Adipocyte (in vitro differentiated cells): ENCODE measurements around the gene TXNRD1.
A peak's percentile ranks its signal among the peaks of the same experiment; 100 is the strongest.

Source experiments
- DNase-seq: peaks from one replicate; pipeline ENCODE4 v3.0.0-alpha.2; 2015; ENCODE audit warnings: low read depth
- H3K27me3 ChIP-seq: replicated peaks from 2 replicates; pipeline ENCODE4 v1.7.0; 2013; ENCODE audit warnings: mild to moderate bottlenecking, low read length, moderate library complexity; ENCODE audit not compliant: control insufficient read depth, insufficient read depth
- H3K36me3 ChIP-seq: 2 replicates; pipeline ENCODE4 v1.7.0; 2013; ENCODE audit warnings: low read length, mild to moderate bottlenecking, moderate library complexity; ENCODE audit not compliant: control insufficient read depth, insufficient read depth, severe bottlenecking
- H3K4me1 ChIP-seq: 2 replicates; pipeline ENCODE4 v1.7.0; 2013; ENCODE audit warnings: mild to moderate bottlenecking, low read length, moderate library complexity; ENCODE audit not compliant: control insufficient read depth, insufficient read depth
- H3K4me3 ChIP-seq: 2 replicates; pipeline ENCODE4 v1.7.0; 2013; ENCODE audit warnings: mild to moderate bottlenecking, low read length, moderate library complexity
- H3K9ac ChIP-seq: 2 replicates; pipeline ENCODE4 v1.7.0; 2013; ENCODE audit warnings: mild to moderate bottlenecking, low read length, moderate library complexity
- H3K9me3 ChIP-seq: 2 replicates; pipeline ENCODE4 v1.7.0; 2013; ENCODE audit warnings: mild to moderate bottlenecking, low read length, moderate library complexity; ENCODE audit not compliant: control insufficient read depth

Gene TXNRD1

DNA sequence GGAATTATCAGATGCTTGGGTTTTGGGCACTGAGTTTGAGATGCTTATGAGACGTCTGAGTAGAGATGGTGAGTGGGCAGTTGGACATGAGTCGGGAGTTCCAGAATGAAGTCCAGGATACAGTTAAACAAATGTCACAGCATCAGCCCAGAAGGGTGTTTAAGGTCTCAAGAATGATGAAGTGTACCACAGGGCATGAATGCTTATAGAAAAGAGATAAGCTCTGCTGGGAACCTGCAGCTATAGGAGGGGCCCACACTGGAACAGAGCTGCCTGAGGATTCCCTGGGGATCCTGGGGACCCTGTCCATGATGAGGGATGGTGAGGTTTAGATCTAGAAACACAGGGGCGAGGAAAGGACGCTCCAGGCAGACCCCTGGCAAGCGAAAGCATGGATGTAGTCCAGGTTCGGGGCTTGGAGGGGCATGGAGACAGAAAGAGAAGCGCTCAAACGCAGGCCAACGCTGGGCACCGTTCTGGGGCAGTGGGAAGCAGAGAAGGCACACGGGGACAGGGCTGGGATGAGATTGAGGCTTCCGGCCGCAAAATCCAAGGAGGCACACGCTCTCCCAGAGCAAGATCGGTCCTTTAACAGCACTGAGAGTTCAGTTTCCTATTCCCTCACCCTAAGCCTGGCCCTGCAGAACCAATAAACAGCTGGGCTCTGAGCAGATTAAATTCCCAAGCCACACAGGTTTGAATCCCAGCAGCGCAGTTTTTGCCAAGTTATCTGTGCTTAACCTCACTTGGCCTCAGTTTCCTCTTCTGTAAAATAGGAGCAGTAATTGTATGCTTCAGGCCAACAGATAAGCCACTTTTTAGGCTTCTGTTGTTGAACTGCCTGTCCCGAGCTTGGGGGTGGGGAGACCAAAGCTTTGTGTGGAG is 140.9 kb downstream of the TXNRD1 start:
- DNase-seq, result peak; percentile 62
- peaks cover 38% of the 10 kb centered on the region for H3K36me3 ChIP-seq
- H3K4me3 ChIP-seq, result no peak overlapping the region
- H3K9me3 ChIP-seq, result peaks cover 5% of the 10 kb centered on the region
- H3K27me3 ChIP-seq, result no peaks in the 10 kb centered on the region
- no peak overlapping the region for H3K9ac ChIP-seq
- peaks cover 18% of the 10 kb centered on the region for H3K4me1 ChIP-seq

DNA sequence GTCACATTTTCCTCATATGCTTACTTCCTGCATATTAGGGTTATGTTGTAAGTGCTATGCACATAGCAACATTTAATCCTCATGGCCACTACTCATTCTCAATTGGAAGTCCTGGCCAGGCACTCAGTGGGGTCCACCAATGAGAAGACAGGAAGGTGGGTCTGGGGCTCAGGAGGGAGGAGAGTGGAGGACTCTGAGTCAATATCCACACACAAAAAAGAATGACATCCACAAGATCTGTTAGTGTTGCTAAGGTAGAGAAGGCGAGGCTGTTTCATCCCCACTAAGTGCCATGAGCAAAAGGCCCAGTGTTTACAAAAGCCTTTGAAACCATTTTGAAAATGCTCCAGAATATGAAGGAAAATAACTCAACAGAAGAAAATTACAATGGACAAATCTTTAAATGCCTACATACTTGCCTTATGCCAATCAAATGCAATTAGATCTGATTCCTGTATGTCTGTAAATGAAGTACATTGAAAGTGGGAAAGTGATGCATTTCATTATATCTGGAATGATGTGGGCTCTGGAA is 141.9 kb downstream of the TXNRD1 start:
- Histone ChIP-seq H3K27me3 (no peaks in the 10 kb centered on the region), H3K4me1 (peaks cover 9% of the 10 kb centered on the region), H3K36me3 (peaks cover 28% of the 10 kb centered on the region), H3K4me3 (no peak overlapping the region), H3K9me3 (peaks cover 5% of the 10 kb centered on the region), H3K9ac (no peak overlapping the region)
- peak; percentile 79 for DNase-seq

DNA sequence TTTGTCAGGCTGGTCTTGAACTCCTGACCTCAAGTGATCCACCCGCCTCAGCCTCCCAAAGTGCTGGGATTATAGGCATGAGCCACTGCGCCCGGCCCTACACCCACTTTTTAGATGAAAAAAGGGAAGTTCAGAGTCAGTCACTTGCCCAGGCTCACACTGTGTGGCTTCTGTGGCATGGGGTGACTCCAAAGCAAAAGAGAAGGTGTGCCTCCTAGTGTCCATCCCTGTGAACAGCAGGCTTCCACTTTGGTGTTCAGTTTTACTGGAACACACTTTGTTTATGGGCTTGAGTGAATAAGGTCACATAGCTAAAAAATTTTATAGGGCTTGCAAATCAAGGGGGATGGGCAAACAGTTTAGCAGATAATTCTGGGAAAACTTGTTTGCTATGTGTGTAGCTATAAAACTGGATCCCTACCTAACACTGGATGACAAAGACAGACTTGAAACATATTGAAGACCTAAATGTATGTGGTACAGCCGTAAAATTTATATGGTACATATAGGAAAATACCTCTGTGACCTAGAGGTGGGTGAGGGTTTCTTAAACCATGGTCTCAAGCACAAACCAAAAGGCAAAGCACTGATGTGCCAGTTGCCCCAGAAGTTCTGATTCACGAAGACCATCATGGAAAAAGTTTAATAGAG is 142.9 kb downstream of the TXNRD1 start:
- H3K27me3 ChIP-seq, result no peaks in the 10 kb centered on the region
- H3K4me1 ChIP-seq, result no peaks in the 10 kb centered on the region
- peaks cover 5% of the 10 kb centered on the region for H3K9me3 ChIP-seq
- H3K9ac ChIP-seq, result no peak overlapping the region
- H3K36me3 ChIP-seq, result peaks cover 18% of the 10 kb centered on the region
- peak; percentile 78 for DNase-seq
- H3K4me3 ChIP-seq, result no peak overlapping the region

DNA sequence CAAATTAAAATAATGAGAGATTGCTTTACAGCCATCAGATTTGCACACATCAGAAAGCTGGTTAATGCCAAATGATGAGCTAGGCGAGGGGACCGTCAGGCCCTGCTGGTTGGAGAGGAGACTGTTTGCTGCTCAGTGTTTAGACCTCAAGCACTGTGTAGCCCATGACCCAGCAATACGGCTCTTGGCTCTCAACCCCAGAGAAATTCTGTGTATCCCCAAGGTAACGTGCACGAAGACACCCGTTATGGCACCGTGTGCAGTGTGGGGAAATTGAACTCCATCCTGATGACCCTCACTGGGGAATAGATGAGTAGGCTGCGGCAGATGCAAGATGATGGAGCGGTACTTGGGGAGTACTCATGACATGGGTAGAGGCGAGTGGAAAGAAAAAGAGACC is 143.6 kb downstream of the TXNRD1 start:
- peak; percentile 41 for DNase-seq
- Histone ChIP-seq H3K9me3 (peaks cover 5% of the 10 kb centered on the region), H3K9ac (no peak overlapping the region), H3K4me1 (no peaks in the 10 kb centered on the region), H3K27me3 (no peaks in the 10 kb centered on the region), H3K36me3 (peaks cover 11% of the 10 kb centered on the region), H3K4me3 (no peak overlapping the region)

DNA sequence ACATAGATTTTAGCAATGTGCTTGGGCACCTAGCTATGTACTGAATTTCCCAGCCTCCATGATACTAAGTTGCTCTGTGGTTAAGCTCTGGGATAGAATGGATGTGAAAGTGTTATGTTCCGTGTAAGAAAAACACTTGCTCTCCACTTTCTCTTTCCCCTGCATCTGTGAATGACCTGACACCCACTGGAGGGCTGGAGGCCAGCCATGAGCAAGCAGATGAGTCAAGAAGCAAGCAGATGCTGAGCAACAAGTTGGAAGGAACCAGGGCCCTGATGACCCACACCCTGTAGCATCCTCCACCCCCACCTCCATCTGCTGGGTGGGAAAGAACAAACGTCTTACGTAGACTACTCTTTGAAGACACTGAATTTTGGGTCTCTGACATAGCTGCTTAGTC is 144.6 kb downstream of the TXNRD1 start:
- Histone ChIP-seq H3K4me3 (no peak overlapping the region), H3K36me3 (peaks cover 2% of the 10 kb centered on the region), H3K9ac (no peak overlapping the region), H3K4me1 (no peaks in the 10 kb centered on the region), H3K27me3 (no peaks in the 10 kb centered on the region), H3K9me3 (peaks cover 5% of the 10 kb centered on the region)
- peak; percentile 50 for DNase-seq

DNA sequence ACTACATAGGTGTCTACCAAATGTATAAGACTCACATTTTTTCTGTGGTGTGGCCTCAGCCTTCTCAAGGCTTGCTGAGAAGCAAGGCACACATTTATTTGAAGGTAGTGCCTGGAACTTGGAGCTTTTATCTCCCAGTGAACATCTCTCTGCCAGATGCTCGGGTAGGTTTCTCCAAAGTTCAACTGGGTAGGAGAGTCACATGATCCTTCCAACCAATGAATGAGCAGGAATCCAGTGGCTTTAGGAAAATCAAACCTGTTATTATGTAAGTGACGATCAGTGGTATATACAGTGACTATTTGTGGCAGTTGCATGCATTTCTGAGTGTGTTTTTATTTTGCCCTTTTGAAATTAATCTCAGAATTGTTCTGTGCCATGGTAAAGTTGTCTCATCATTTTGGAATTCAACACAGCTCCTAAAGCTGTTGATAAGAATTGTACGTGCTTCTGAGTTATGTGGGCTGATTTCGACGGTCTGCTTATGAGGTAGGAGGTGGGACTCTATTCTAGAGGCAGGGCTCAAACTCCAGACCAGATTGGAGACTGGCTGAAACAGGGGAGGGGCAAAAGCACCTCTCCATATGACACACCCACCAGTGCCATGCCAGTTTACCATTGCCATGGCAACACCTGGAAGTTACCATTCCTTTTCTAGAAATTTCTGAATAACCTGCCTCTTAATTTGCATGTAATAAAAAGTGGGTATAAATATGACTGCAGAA is 145.6 kb downstream of the TXNRD1 start:
- H3K4me3 ChIP-seq, result no peak overlapping the region
- H3K36me3 ChIP-seq, result no peaks in the 10 kb centered on the region
- no peak overlapping the region for H3K9ac ChIP-seq
- H3K4me1 ChIP-seq, result no peaks in the 10 kb centered on the region
- H3K9me3 ChIP-seq, result peaks cover 5% of the 10 kb centered on the region
- no peaks in the 10 kb centered on the region for H3K27me3 ChIP-seq
- peak; percentile 49 for DNase-seq

DNA sequence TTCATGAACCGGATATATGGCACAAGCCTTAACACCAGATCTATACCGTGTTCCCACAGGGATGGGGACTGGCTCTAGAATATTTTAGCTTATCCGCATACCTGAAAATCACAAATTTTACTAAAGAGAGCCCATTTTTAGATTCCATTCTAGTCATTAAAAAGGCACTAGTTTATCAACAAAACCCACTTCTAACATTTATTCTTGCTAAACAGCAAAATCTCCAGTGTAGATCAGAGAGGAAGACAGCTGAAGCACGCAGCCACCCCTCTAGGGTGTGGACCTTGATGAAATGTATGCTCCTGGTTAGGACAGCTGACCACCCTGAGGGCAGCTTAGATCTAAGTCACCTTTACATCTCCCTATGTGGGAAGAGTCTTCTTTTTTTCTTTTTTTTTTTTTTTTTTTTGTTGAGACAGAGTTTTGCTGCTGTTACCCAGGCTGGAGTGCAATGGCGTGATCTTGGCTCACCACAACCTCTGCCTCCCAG is 150.4 kb downstream of the TXNRD1 start:
- Histone ChIP-seq H3K4me3 (no peak overlapping the region), H3K27me3 (no peaks in the 10 kb centered on the region), H3K9ac (no peak overlapping the region), H3K4me1 (no peaks in the 10 kb centered on the region), H3K36me3 (no peaks in the 10 kb centered on the region), H3K9me3 (peaks cover 8% of the 10 kb centered on the region)
- DNase-seq, result no peak

DNA sequence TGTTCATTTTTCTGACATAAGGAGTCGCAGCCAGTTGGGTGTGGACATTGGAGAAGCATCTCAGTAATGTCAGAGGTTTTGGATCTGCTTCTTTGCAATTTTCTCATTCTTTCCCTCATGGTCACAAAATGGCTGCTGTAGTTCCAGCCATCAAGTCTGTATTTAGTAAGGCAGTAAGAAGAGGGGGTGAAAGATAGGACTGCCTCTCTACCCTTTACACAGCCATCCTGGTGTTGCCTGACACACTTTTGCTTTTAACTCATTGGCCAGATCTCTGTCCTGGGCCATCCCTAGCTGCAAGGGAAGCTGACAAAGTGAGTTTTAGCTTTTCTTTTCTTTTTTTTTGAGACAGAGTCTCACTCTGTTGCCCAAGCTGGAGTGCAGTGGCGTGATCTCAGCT is 154.1 kb downstream of the TXNRD1 start:
- H3K4me3 ChIP-seq, result no peak overlapping the region
- no peaks in the 10 kb centered on the region for H3K4me1 ChIP-seq
- no peaks in the 10 kb centered on the region for H3K36me3 ChIP-seq
- no peak for DNase-seq
- no peaks in the 10 kb centered on the region for H3K27me3 ChIP-seq
- no peak overlapping the region for H3K9ac ChIP-seq
- peaks cover 8% of the 10 kb centered on the region for H3K9me3 ChIP-seq

DNA sequence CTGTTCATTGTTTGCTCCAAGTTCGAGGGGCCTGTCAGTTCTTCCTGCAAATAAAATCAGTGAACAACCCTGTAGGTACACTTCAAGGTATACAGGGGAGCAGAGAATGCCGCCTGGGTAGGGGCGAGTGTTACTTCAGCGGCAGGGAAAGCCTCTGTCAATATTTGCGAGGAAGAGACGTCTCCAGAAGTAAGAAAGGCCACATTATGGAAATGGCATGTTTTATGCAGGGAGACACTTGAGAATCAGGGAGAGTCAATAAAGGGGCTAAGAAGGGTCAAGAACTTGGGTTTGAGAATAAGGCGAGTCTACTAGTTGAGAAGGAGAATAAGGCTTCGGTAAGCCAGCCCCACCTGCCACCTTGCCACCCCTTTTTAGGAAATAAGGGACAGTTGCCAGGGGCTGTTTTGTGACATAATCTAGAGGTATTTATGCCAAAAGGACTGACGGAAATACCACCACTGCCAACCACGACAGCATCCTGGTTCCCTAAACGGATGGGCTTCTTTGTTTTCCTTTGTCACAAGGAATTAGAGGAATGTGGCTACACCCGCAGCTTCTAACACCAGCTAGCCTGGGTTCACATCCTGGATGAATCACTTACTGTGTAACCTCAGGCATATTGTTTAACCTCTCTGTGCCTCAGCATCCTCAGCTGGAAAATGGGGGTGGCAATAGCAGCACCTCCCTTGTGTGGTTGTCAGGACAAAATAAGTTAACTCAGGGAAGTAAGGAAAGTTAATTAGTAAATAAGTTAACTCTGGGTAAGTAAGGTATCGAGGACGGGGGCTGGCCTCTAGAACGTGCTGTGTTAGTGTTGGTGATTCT is 155.7 kb downstream of the TXNRD1 start:
- H3K9me3 ChIP-seq, result peaks cover 8% of the 10 kb centered on the region
- H3K4me1 ChIP-seq, result peaks cover 1% of the 10 kb centered on the region
- H3K4me3 ChIP-seq, result no peak overlapping the region
- no peak overlapping the region for H3K9ac ChIP-seq
- H3K27me3 ChIP-seq, result no peaks in the 10 kb centered on the region
- no peak for DNase-seq
- no peaks in the 10 kb centered on the region for H3K36me3 ChIP-seq

DNA sequence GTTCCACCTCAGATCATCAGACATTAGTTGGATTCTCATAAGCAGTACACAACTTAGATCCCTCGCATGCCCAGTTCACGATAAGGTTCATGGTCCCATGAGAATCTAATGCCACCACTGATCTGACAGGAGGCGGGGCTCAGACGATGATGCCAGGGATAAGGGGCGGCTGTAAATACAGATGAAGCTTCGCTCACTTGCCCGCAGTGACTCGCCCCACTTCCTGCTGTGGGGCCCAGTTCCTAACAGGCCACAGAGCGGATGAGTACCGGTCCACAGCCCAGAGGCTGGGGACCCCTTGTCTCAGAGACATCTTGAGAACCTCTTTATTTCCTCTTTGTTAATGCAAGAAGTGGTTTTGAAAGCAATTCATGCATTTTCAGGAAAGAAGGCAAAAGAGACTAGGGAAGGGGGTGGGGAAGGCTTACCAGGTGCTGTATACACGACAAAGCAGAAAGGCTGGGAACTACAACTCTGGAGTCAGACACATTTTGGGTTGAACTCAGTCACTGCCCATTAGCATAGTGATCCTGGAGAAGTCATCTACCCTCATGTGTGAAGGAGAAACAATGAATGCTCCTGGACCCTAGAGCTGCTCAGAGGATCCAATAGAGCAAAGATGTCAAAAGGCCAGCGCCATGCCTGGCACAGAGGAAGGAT is 156.6 kb downstream of the TXNRD1 start:
- peaks cover 11% of the 10 kb centered on the region for H3K4me1 ChIP-seq
- peaks cover 8% of the 10 kb centered on the region for H3K9me3 ChIP-seq
- H3K36me3 ChIP-seq, result no peaks in the 10 kb centered on the region
- H3K27me3 ChIP-seq, result no peaks in the 10 kb centered on the region
- no peak overlapping the region for H3K9ac ChIP-seq
- no peak for DNase-seq
- H3K4me3 ChIP-seq, result no peak overlapping the region
